Kidney (tissue), 14 donors: ENCODE measurements around the gene PRRX1. TPM values are rescaled to one million over a fixed set of nuclear protein-coding genes. Genes with fewer than 3 reads are reported as not detected.

Experiments
- DNase-seq, 5 donors: peaks; one replicate each; pipeline ENCODE4 v3.0.0-alpha.2; 2013 to 2020
- FAIRE-seq: peaks from 2 replicates; lab custom pipeline; 2012; peaks lifted over from hg19 to GRCh38; lab: Jason Lieb, UNC
- H3K27ac ChIP-seq, 2 donors: one replicate each; pipeline ENCODE4 v1.7.0; 2013; ENCODE audit warnings: low read depth in 2 of 2, low read length in 2 of 2, inconsistent platforms in 1 of 2
- H3K27me3 ChIP-seq: one replicate; pipeline ENCODE4 v1.7.1; 2013; ENCODE audit warnings: low read length, inconsistent platforms; ENCODE audit not compliant: control insufficient read depth, insufficient read depth
- H3K36me3 ChIP-seq, 3 donors: one replicate each; pipeline versions ENCODE4 v1.7.0 to v1.7.1; 2013; ENCODE audit warnings: low read length in 3 of 3, control low read depth in 1 of 3, inconsistent platforms in 1 of 3; ENCODE audit not compliant: insufficient read depth in 3 of 3, control insufficient read depth in 2 of 3
- H3K4me1 ChIP-seq, 3 donors: one replicate each; pipeline versions ENCODE4 v1.7.0 to v1.7.1; 2013; ENCODE audit warnings: low read length in 3 of 3, inconsistent platforms in 1 of 3, low read depth in 1 of 3; ENCODE audit not compliant: control insufficient read depth in 2 of 3, insufficient read depth in 2 of 3
- H3K4me3 ChIP-seq, 3 donors: one replicate each; pipeline versions ENCODE4 v1.7.0 to v1.8.1; 2013; ENCODE audit warnings: low read length in 3 of 3, control low read depth in 1 of 3, inconsistent platforms in 1 of 3
- H3K9ac ChIP-seq, 3 donors: one replicate each; pipeline versions ENCODE4 v1.7.0 to v1.7.1; 2013; ENCODE audit warnings: low read length in 3 of 3, control low read depth in 1 of 3, inconsistent platforms in 1 of 3
- H3K9me3 ChIP-seq, 3 donors: one replicate each; pipeline versions ENCODE4 v1.7.0 to v1.7.1; 2013; ENCODE audit warnings: low read length in 3 of 3, control low read depth in 1 of 3, inconsistent platforms in 1 of 3; ENCODE audit not compliant: control insufficient read depth in 2 of 3, insufficient read depth in 1 of 3
- CTCF ChIP-seq: IDR thresholded peaks from 3 replicates; pipeline ENCODE4 v1.5.1; 2012; ENCODE audit warnings: mild to moderate bottlenecking, moderate library complexity, borderline replicate concordance; ENCODE audit not compliant: insufficient read depth; ENCODE audit errors: extremely low read depth
- intact Hi-C: fragments of 100-400 bp; cut with DNase I; formaldehyde crosslinking; loops from one replicate; pipeline ENCODE4 v1.11.1; 2022
- polyA plus RNA-seq: library from polyadenylated mRNA; stranded (reverse); fragments of 350-450 nt; fragmentation: Illumina TruSeq; extraction: RNeasy Lipid Tissue Mini Kit (QIAGEN cat#74804); gene quantifications from one replicate; pipeline ENCODE4 v1.2.3, GENCODE V29; 2014; ENCODE audit warnings: low read depth, low replicate concordance; ENCODE audit not compliant: insufficient read depth
- total RNA-seq: library from RNA; stranded (reverse); fragmentation: NEBNext Ultra II Directional; extraction: Animal tissue kit (Norgen Biotek cat#: 25700); gene quantifications from one replicate; pipeline ENCODE4 v1.2.1, GENCODE V29; 2021
- donor health status: control.
- donor health status: control.
- donor health status: control.
- donor health status: control.
- donor health status: control.
- donor health status: DM: yes; HTN: yes; CAD: no.
- donor health status: Normal renal cell carcinoma (clear cell type).

The PRRX1 gene
- total and polyA plus RNA-seq, 2 donors from 2014 or later: 0.67 to 8.1 TPM

- intact Hi-C loops: no loop called here
- Histone ChIP-seq H3K9me3 (no peaks in the 10 kb centered on the region), H3K27ac (no peak overlapping the region), H3K4me1 (no peaks in the 10 kb centered on the region), H3K27me3 (no peaks in the 10 kb centered on the region), H3K9ac (no peak overlapping the region), H3K36me3 (no peaks in the 10 kb centered on the region), H3K4me3 (no peak overlapping the region)
- no peak for DNase-seq
- TF ChIP-seq CTCF: no peak
- FAIRE-seq: no peak
Measured at GRCh38 chr1:170640581-170640980, 23.4 kb upstream of the PRRX1 start.

- TF ChIP-seq CTCF: no peak
- Histone ChIP-seq H3K4me1 (peaks cover 0 to 4% (median 3%) of the 10 kb centered on the region in 3 donors), H3K9ac (no peak overlapping the region), H3K9me3 (no peaks in the 10 kb centered on the region), H3K36me3 (no peaks in the 10 kb centered on the region), H3K27me3 (peaks cover 35% of the 10 kb centered on the region), H3K27ac (no peak overlapping the region), H3K4me3 (no peak overlapping the region)
- DNase-seq (peak in 1 of 5 donors; percentile 12), FAIRE-seq (no peak)
- intact Hi-C loops: no loop called here
Measured at GRCh38 chr1:170657275-170657853, 6.6 kb upstream of the PRRX1 start.

- peaks cover 0 to 7% (median 3%) of the 10 kb centered on the region in 3 donors for H3K4me1 ChIP-seq
- no peak for TF ChIP-seq CTCF
- intact Hi-C loops: no loop called here
- no peak overlapping the region for H3K27ac ChIP-seq
- peaks cover 44% of the 10 kb centered on the region for H3K27me3 ChIP-seq
- no peak overlapping the region for H3K9ac ChIP-seq
- DNase-seq (no peak), FAIRE-seq (no peak)
- H3K4me3 ChIP-seq: no peak overlapping the region
- no peaks in the 10 kb centered on the region for H3K36me3 ChIP-seq
- no peaks in the 10 kb centered on the region for H3K9me3 ChIP-seq
Measured at GRCh38 chr1:170659399-170660035, 4.4 kb upstream of the PRRX1 start.
